ENCODE results near the gene MAX.
"Not testable (repeated sequence)": the region's sequence is repeated elsewhere in the genome, so short reads cannot be mapped to it uniquely, and the experiment has no call there.

GRCh38 chr14:65087835-65088234 lies 14.5 kb downstream of the MAX start:
- not testable (repeated sequence) for TF ChIP-seq ZNF624 (tag by site-specific recombination; IDR thresholded peaks at IDR 0.05); TCF7L2 (IDR thresholded peaks at IDR 0.05; ENCODE audit: borderline replicate concordance, low read depth, low read length); MYNN (tag by site-specific recombination; IDR thresholded peaks at IDR 0.05; ENCODE audit: borderline replicate concordance); ZNF350 (tag by site-specific recombination; IDR thresholded peaks at IDR 0.05); ZFP37 (tag by site-specific recombination; IDR thresholded peaks at IDR 0.05); ZNF596 (tag by site-specific recombination; IDR thresholded peaks at IDR 0.05); ZNF202 (tag by site-specific recombination; IDR thresholded peaks at IDR 0.05; ENCODE audit: borderline replicate concordance); ZNF354C (tag by site-specific recombination; IDR thresholded peaks at IDR 0.05; ENCODE audit: borderline replicate concordance, low read depth)
- TF ChIP-seq, protein P1, sequence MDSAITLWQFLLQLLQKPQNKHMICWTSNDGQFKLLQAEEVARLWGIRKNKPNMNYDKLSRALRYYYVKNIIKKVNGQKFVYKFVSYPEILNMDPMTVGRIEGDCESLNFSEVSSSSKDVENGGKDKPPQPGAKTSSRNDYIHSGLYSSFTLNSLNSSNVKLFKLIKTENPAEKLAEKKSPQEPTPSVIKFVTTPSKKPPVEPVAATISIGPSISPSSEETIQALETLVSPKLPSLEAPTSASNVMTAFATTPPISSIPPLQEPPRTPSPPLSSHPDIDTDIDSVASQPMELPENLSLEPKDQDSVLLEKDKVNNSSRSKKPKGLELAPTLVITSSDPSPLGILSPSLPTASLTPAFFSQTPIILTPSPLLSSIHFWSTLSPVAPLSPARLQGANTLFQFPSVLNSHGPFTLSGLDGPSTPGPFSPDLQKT (IDR thresholded peaks at IDR 0.05; ENCODE audit: borderline replicate concordance, low read depth, low read length): not testable (repeated sequence)
